Measurements from ENCODE around the gene RPL37A.
"Not testable (repeated sequence)": the region's sequence is repeated elsewhere in the genome, so short reads cannot be mapped to it uniquely, and the experiment has no call there.

Gene RPL37A

DNA sequence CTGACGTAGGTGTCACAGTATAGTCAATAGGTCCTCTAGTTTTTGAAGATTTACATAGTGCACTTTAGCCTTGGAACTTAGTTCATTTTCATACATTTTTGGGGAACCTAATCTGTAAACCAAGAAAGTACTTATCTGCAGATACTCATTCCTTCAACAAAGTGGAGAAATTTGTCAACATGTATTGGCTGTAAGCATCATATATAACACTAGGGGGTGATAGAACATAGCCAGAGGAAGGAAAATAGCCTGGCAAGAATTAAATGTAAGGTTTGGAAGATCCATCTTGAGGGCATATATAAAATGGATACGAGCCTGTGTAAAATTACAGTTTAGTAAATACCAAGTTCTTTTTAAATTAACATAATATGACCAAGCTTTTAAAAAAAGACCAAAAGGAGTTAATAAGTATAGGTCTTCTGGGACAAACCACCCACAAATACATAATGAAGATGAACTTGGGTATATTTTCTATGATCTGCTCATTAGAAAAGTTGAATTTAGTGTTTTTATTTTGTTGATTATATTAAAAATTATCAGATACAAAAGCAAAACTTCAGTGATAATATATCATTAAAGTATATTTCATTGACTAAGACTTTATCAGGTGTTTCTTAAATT is 18.2 kb downstream of the RPL37A start:
- H3K4me3 ChIP-seq (ENCODE audit: insufficient read depth, low read depth, low read length), result no peak overlapping the region
- H3K36me3 ChIP-seq (ENCODE audit: control insufficient read depth, insufficient read depth, low read length), result no peaks in the 10 kb centered on the region
- no peaks in the 10 kb centered on the region for H3K9me3 ChIP-seq (ENCODE audit: control insufficient read depth, low read length)
- H3K27me3 ChIP-seq (ENCODE audit: control insufficient read depth, insufficient read depth, low read length, poor library complexity, severe bottlenecking), result no peaks in the 10 kb centered on the region
- H3K4me1 ChIP-seq (ENCODE audit: control insufficient read depth, insufficient read depth, low read length), result peaks cover 17% of the 10 kb centered on the region
- H3K27ac ChIP-seq (ENCODE audit: insufficient read depth, low read depth, low read length, poor library complexity, severe bottlenecking), result no peak overlapping the region
- 93% methylated on average over 1 of the region's 2 CpGs; no CpG with 5 or more reads in 1 of the 2 experiments for WGBS, 2 experiments

DNA sequence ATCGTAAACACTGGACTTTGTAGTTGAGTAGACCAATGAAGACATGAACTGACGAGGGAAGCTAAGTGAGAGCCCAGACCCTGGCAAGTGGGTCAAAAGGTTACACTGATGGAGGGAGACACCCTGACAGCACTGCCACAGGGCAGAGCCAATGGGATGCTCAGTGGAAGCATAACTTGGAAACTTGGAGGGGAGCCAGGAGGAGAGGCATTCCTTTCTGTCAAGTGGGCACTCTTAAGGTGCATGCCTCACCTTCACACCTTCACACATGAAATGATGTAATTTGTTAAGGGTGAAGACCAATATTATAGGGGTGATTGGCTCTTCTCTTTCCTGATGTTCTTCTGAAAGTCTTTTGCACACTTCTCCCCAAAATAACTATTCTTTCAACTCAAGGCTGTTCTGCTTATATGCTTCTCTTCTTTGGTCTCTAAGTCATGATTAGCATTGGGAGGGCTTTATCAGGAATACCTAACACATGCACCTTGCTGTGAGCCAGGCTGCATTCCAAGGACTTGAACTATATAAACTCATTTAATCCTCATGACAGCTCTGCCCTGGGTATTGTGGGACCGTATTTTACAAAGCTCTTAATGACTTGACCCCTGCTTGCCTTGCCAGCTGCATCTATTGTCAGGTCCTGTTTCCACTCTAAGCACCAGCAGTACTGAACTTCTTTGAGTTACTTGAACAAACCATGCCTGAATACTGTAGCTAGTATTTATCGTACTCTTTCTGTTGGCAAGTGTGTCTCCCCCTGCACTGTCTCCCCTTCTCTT is 19.0 kb downstream of the RPL37A start:
- H3K4me1 ChIP-seq (ENCODE audit: control insufficient read depth, insufficient read depth, low read length), result peaks cover 17% of the 10 kb centered on the region
- H3K36me3 ChIP-seq (ENCODE audit: control insufficient read depth, insufficient read depth, low read length), result no peaks in the 10 kb centered on the region
- H3K9me3 ChIP-seq (ENCODE audit: control insufficient read depth, low read length), result no peaks in the 10 kb centered on the region
- no peak overlapping the region for H3K27ac ChIP-seq (ENCODE audit: insufficient read depth, low read depth, low read length, poor library complexity, severe bottlenecking)
- WGBS, 2 experiments, result 73 to 77% methylated on average over 4 of the region's 4 CpGs
- H3K4me3 ChIP-seq (ENCODE audit: insufficient read depth, low read depth, low read length), result no peak overlapping the region
- H3K27me3 ChIP-seq (ENCODE audit: control insufficient read depth, insufficient read depth, low read length, poor library complexity, severe bottlenecking), result no peaks in the 10 kb centered on the region

DNA sequence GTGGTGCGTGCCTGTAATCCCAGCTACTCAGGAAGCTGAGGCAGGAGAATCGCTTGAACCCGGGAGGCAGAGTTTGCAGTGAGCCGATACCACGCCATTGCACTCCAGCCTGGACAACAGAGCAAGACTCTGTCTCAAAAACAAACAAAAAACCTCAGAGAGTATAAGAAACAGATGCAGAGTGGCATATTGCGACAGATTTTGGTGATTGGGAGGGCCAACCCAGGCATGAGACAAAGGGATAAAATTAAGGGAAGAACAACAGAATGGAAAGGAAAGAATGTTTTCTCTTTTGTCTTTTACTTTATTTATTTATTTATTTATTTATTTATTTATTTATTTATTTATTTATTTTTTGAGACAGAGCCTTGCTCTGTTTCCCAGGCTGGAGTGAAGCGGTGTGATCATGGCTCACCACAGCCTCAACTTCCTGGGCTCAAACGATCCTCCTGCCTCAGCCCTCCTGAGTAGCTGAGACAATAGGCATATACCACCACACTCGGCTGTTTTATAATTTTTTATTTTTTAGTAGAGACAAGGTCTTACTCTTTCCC is 20.0 kb downstream of the RPL37A start:
- not testable (repeated sequence) for H3K36me3 ChIP-seq (ENCODE audit: control insufficient read depth, insufficient read depth, low read length); H3K4me3 ChIP-seq (ENCODE audit: insufficient read depth, low read depth, low read length); H3K27ac ChIP-seq (ENCODE audit: insufficient read depth, low read depth, low read length, poor library complexity, severe bottlenecking); H3K27me3 ChIP-seq (ENCODE audit: control insufficient read depth, insufficient read depth, low read length, poor library complexity, severe bottlenecking); H3K9me3 ChIP-seq (ENCODE audit: control insufficient read depth, low read length)
- peaks cover 17% of the 10 kb centered on the region for H3K4me1 ChIP-seq (ENCODE audit: control insufficient read depth, insufficient read depth, low read length)
- 87 to 91% methylated on average over 8 to 9 of the region's 9 CpGs for WGBS, 2 experiments

DNA sequence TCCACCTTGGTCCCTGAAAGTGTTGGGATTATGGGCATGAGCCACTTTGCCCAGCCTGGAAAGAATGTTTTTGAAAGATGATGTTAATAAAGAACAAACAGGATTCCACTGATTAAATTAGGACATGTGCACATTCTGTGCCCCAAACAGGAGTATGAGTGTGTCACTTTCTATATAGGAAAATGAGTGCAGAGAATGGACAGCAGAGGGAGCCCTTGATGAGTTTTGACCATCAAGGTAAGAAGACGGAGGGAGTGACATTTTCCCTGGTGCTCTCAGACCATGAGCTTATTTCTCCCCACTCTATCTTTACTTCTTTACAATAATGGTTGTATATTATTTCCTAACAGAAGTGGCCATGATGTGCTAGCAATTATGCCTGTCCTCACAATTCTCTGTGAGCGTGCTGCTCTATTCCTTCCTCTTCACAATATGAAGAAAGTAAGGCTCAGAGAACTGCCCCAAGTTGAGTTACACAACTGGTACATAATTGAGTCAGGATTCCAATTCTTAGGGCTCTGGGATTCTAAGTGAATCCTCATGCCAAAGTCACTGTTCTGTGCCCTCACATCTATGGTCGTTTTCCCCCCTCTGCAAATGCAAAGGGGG is 20.6 kb downstream of the RPL37A start:
- no peaks in the 10 kb centered on the region for H3K9me3 ChIP-seq (ENCODE audit: control insufficient read depth, low read length)
- no peaks in the 10 kb centered on the region for H3K27me3 ChIP-seq (ENCODE audit: control insufficient read depth, insufficient read depth, low read length, poor library complexity, severe bottlenecking)
- peaks cover 17% of the 10 kb centered on the region for H3K4me1 ChIP-seq (ENCODE audit: control insufficient read depth, insufficient read depth, low read length)
- no peak overlapping the region for H3K4me3 ChIP-seq (ENCODE audit: insufficient read depth, low read depth, low read length)
- 63 to 87% methylated on average over 2 to 3 of the region's 3 CpGs for WGBS, 2 experiments
- no peak overlapping the region for H3K27ac ChIP-seq (ENCODE audit: insufficient read depth, low read depth, low read length, poor library complexity, severe bottlenecking)
- H3K36me3 ChIP-seq (ENCODE audit: control insufficient read depth, insufficient read depth, low read length), result no peaks in the 10 kb centered on the region

DNA sequence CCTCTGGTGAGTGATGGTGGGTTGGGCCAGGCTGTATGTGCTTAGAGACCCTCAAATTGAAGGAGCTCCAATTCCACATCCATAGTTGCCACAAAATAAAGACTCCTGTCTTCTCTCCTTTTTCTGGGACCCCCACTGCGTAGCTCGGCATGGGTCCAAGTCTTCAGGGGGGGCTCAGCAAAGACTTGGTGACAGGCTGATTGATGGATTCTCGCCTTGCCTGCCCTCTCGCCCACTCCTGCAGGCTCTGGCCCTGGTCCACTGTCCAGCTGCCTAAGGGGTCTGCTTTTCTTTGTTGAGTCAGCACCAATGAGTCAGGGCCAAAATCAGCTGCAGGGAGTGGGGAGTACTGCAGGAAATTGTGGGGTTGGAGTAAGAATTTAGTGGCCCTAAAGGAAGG is 21.5 kb downstream of the RPL37A start:
- Histone ChIP-seq H3K4me3 (ENCODE audit: insufficient read depth, low read depth, low read length) (no peak overlapping the region), H3K36me3 (ENCODE audit: control insufficient read depth, insufficient read depth, low read length) (no peaks in the 10 kb centered on the region), H3K4me1 (ENCODE audit: control insufficient read depth, insufficient read depth, low read length) (peaks cover 17% of the 10 kb centered on the region), H3K27me3 (ENCODE audit: control insufficient read depth, insufficient read depth, low read length, poor library complexity, severe bottlenecking) (no peaks in the 10 kb centered on the region), H3K9me3 (ENCODE audit: control insufficient read depth, low read length) (no peaks in the 10 kb centered on the region), H3K27ac (ENCODE audit: insufficient read depth, low read depth, low read length, poor library complexity, severe bottlenecking) (no peak overlapping the region)
- WGBS, 2 experiments, result 73 to 90% methylated on average over 4 of the region's 4 CpGs

DNA sequence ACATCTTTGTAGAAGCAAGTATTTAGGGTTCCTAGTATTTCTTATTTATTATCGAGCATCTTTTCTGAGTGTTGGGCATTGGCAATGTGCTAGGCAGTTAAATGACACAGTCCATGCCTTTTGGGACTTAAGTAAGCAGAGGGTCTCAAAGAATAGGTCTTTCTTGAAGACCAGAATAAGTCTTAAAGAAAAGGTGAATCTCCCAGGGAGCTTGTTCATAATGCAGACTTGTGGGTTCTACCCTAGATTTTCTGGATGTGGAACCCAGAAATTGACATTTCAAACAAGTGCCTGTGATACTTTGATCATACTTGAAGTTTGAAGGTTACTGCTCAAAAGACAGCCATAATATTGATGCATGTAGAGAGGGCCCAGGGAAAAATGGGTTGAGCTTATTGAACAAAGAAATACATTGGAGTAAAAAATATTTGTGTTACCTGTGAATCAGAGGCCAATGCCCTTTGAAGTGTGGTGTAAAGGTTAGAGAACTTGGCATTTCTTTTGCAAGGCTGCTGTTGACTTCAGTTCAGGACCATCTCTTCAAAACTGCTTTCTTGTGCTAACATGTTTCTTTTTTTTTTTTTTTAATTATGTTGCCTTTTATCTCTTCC is 24.4 kb downstream of the RPL37A start:
- Histone ChIP-seq H3K27me3 (ENCODE audit: control insufficient read depth, insufficient read depth, low read length, poor library complexity, severe bottlenecking) (no peaks in the 10 kb centered on the region), H3K4me1 (ENCODE audit: control insufficient read depth, insufficient read depth, low read length) (peaks cover 12% of the 10 kb centered on the region), H3K9me3 (ENCODE audit: control insufficient read depth, low read length) (no peaks in the 10 kb centered on the region), H3K36me3 (ENCODE audit: control insufficient read depth, insufficient read depth, low read length) (no peaks in the 10 kb centered on the region), H3K4me3 (ENCODE audit: insufficient read depth, low read depth, low read length) (no peak overlapping the region), H3K27ac (ENCODE audit: insufficient read depth, low read depth, low read length, poor library complexity, severe bottlenecking) (no peak overlapping the region)
- WGBS, 2 experiments, result 96% methylated on average over 1 of the region's 1 CpG

DNA sequence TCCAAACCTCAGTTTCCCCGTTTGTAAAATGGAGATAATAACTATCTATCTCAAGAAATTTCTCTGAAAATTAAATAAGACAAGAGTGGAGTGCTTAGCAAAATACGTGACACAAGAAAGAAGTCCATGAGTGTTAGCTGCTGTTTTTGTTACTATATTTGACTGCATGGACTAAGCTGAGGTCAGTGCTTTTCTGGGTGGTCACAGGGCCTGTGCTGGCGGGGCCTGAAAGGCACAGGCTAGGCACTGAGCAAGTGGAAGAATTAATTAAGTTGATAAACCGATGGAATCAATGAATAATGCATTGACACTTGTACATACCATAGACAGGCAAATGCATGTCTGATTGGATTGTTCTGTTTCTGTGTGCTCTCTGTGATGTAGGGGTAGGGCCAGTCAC is 27.3 kb downstream of the RPL37A start:
- no peaks in the 10 kb centered on the region for H3K36me3 ChIP-seq (ENCODE audit: control insufficient read depth, insufficient read depth, low read length)
- H3K27ac ChIP-seq (ENCODE audit: insufficient read depth, low read depth, low read length, poor library complexity, severe bottlenecking), result no peak overlapping the region
- H3K4me1 ChIP-seq (ENCODE audit: control insufficient read depth, insufficient read depth, low read length), result no peaks in the 10 kb centered on the region
- 95% methylated on average over 3 to 4 of the region's 4 CpGs for WGBS, 2 experiments
- H3K9me3 ChIP-seq (ENCODE audit: control insufficient read depth, low read length), result no peaks in the 10 kb centered on the region
- no peak overlapping the region for H3K4me3 ChIP-seq (ENCODE audit: insufficient read depth, low read depth, low read length)
- no peaks in the 10 kb centered on the region for H3K27me3 ChIP-seq (ENCODE audit: control insufficient read depth, insufficient read depth, low read length, poor library complexity, severe bottlenecking)

DNA sequence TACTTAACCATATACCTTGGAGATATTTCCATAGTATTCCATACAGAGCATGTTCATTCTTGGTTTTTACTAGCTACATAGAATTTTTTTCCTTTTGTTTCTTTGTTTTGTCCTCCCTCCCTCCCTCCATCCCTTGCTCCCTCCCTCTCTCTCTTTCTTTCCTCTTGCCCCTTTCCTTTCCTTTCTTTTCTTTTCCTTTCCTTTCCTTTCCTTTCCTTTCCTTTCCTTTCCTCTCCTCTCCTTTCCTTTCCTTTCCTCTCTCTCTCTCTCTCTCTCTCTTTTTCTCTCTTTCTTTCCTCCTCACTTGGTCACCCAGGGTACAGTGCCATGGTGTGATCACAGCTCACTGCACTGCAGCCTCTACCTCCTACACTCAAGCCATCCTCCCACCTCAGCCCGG is 28.3 kb downstream of the RPL37A start:
- peaks cover under 1% of the 10 kb centered on the region for H3K4me1 ChIP-seq (ENCODE audit: control insufficient read depth, insufficient read depth, low read length)
- WGBS, 2 experiments, result 68 to 85% methylated on average over 1 of the region's 1 CpG
- no peak overlapping the region for H3K27ac ChIP-seq (ENCODE audit: insufficient read depth, low read depth, low read length, poor library complexity, severe bottlenecking)
- H3K36me3 ChIP-seq (ENCODE audit: control insufficient read depth, insufficient read depth, low read length), result no peaks in the 10 kb centered on the region
- no peaks in the 10 kb centered on the region for H3K27me3 ChIP-seq (ENCODE audit: control insufficient read depth, insufficient read depth, low read length, poor library complexity, severe bottlenecking)
- H3K9me3 ChIP-seq (ENCODE audit: control insufficient read depth, low read length), result no peaks in the 10 kb centered on the region
- H3K4me3 ChIP-seq (ENCODE audit: insufficient read depth, low read depth, low read length), result no peak overlapping the region

DNA sequence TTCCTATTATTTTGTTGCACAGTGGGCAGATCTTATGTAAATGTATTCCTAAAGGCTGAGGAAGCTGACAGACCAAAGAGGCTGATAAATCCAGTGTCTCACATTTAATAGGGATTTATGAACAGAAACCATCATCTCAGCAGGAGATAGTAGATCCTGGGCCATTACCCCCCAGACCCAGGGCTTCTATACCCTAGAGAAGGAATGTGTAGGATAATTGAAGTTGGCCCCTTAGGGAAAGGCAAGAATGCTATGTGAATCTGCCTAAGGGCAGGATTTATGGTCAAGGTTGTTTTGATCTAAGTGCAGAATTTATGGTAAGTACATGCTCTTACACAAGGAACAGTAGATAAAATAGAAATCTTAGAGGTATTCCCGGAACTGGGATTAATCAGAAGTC is 29.0 kb downstream of the RPL37A start:
- no peak overlapping the region for H3K4me3 ChIP-seq (ENCODE audit: insufficient read depth, low read depth, low read length)
- peaks cover 7% of the 10 kb centered on the region for H3K4me1 ChIP-seq (ENCODE audit: control insufficient read depth, insufficient read depth, low read length)
- no peaks in the 10 kb centered on the region for H3K36me3 ChIP-seq (ENCODE audit: control insufficient read depth, insufficient read depth, low read length)
- H3K9me3 ChIP-seq (ENCODE audit: control insufficient read depth, low read length), result no peaks in the 10 kb centered on the region
- H3K27me3 ChIP-seq (ENCODE audit: control insufficient read depth, insufficient read depth, low read length, poor library complexity, severe bottlenecking), result no peaks in the 10 kb centered on the region
- WGBS, 2 experiments, result 90 to 92% methylated on average over 1 of the region's 1 CpG
- no peak overlapping the region for H3K27ac ChIP-seq (ENCODE audit: insufficient read depth, low read depth, low read length, poor library complexity, severe bottlenecking)

DNA sequence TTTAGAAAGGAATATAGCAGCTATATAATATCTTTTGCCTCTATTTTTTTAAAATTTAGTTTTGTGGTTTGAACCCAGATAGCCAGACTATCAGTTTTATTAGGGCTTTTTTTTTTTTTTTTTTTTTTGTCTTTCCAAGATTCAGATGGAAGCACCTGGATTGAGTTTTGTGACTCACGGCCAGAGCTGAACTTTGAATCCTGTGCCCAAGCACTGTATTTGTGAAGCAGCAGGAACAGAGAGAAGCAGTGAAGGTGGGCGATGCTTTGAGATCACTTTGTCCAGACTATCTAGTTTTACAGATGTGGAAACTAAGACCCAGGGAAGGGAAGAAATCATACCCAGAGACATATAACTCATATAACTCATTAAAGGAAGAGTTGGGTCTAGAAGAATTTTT is 33.9 kb downstream of the RPL37A start:
- H3K4me1 ChIP-seq (ENCODE audit: control insufficient read depth, insufficient read depth, low read length), result peaks cover 25% of the 10 kb centered on the region
- no peaks in the 10 kb centered on the region for H3K36me3 ChIP-seq (ENCODE audit: control insufficient read depth, insufficient read depth, low read length)
- H3K4me3 ChIP-seq (ENCODE audit: insufficient read depth, low read depth, low read length), result no peak overlapping the region
- H3K27me3 ChIP-seq (ENCODE audit: control insufficient read depth, insufficient read depth, low read length, poor library complexity, severe bottlenecking), result no peaks in the 10 kb centered on the region
- no peak overlapping the region for H3K27ac ChIP-seq (ENCODE audit: insufficient read depth, low read depth, low read length, poor library complexity, severe bottlenecking)
- no peaks in the 10 kb centered on the region for H3K9me3 ChIP-seq (ENCODE audit: control insufficient read depth, low read length)
- WGBS, 2 experiments, result 89 to 92% methylated on average over 2 of the region's 2 CpGs

Data from ectodermal cell (in vitro differentiated cells).